ACC112 (cell line): Measurements from ENCODE around the gene ENPP4.

Experiments used
- H2AFZ ChIP-seq: fragments of 200-600 bp; sonication (generic); one replicate; pipeline ENCODE4 v1.6.0; 2017; ENCODE audit warnings: antibody characterized with exemption, low read length; ENCODE audit not compliant: unreplicated experiment
- H3K27ac ChIP-seq: fragments of 200-600 bp; sonication (generic); 2 replicates; pipeline ENCODE4 v1.5.1; 2014; ENCODE audit warnings: low read depth, mild to moderate bottlenecking, antibody characterized with exemption, low read length, moderate library complexity
- H3K27me3 ChIP-seq: fragments of 200-600 bp; sonication (generic); 2 replicates; pipeline ENCODE4 v1.6.1; 2014; ENCODE audit warnings: mild to moderate bottlenecking, antibody characterized with exemption, low read length, moderate library complexity, mixed read lengths; ENCODE audit not compliant: insufficient read depth
- H3K36me3 ChIP-seq: fragments of 200-600 bp; sonication (generic); 2 replicates; pipeline ENCODE4 v1.6.1; 2016; ENCODE audit warnings: mild to moderate bottlenecking, antibody characterized with exemption, low read length, moderate library complexity, mixed read lengths; ENCODE audit not compliant: insufficient read depth
- H3K4me1 ChIP-seq: fragments of 200-600 bp; sonication (generic); one replicate; pipeline ENCODE4 v1.6.1; 2016; ENCODE audit warnings: low read length, mixed read lengths; ENCODE audit not compliant: insufficient read depth, unreplicated experiment, control insufficient read depth
- H3K4me3 ChIP-seq: fragments of 200-600 bp; sonication (generic); 2 replicates; pipeline ENCODE4 v1.5.1; 2014; ENCODE audit warnings: mild to moderate bottlenecking, low read depth, low read length
- H3K79me2 ChIP-seq: fragments of 200-600 bp; sonication (generic); one replicate; pipeline ENCODE4 v1.6.0; 2016; ENCODE audit warnings: low read length; ENCODE audit not compliant: control insufficient read depth, unreplicated experiment, insufficient read depth

ENPP4 gene

DNA sequence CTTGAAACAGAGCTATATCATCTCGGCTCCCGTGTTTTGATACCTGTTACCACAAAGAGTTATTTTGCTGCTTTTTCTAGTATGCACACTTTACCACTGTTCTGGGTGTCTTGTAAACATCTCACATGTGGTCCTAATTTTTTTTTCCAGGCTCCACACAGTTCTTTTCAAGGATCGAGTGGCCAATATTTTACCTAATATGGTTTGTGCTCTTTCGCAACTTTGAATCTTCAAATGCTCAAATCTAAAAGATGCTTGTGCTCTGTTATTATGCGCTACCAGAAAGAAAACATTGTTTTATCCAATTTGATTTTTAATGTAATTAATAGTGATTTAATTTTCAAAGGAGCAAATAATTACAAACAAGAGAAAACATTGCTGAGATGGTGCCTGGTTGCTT, 30.3 kb downstream of the ENPP4 start:
- Histone ChIP-seq H3K36me3 (no peaks in the 10 kb centered on the region), H3K4me1 (no peaks in the 10 kb centered on the region), H3K27me3 (peaks cover 17% of the 10 kb centered on the region; the same call in 1 of the 2 replicates), H2AFZ (no peak overlapping the region), H3K4me3 (no peak overlapping the region), H3K27ac (no peak overlapping the region), H3K79me2 (no peaks in the 10 kb centered on the region)

DNA sequence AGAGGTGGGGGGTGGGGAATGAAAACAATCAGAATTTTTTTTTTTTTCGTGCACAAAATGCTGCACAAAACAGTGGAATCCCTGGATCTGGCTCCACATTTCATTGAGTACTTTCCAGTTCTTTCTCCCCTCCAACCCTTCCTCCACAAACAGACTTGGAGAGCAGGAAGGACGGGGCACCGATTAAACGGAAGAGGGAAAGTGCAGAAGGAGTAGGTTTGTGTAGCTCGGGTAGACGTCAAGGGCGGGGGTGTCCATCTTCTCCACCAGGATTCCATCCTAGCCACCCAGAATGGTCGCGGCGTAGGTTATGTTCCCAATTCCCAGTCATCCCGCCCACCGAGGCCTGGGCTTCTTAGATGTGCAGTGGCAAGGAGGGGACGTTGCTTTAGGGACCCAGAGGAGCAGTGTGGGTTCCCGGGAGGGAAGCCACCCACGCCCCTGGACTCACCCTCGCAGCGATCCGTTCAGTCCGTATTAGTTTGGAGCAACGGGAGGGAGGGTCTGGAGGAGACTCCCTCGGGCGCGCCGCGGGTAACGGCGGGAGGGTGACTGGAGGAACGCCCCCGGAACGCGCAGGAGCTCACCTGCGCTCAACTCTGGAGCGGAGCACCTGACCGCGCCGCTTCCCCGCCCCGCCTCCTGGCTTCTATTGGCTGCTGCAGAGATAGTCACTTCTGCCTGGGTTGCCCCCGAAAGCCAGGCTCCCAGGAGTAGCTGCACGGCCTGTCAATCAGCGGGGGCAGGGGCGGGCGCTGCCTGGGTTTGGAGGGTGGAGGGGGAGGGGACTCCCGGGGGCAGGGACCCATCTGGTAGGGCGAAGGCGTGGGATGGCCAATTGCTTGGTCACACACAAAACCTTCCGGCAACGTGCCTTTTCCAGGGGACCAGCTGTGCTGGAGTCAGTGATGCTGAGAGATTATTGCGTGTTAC, 40.8 kb downstream of the ENPP4 start, which contains the start of gene ENPP5:
Gene ENPP5 (minus strand): TSS at position 624 of the 933 bp plus-strand sequence. CDS start 2,718 bp downstream, outside the sequence.
- no peaks in the 10 kb centered on the region for H3K79me2 ChIP-seq
- H3K36me3 ChIP-seq: no peaks in the 10 kb centered on the region
- peaks cover 46% of the 10 kb centered on the region for H3K27me3 ChIP-seq
- H3K27ac ChIP-seq: no peak within 1 kb of the TSS
- peak within 1 kb of the TSS; percentile 77 for H3K4me3 ChIP-seq
- H2AFZ ChIP-seq: peak within 1 kb of the TSS; percentile 71
- no peaks in the 10 kb centered on the region for H3K4me1 ChIP-seq

DNA sequence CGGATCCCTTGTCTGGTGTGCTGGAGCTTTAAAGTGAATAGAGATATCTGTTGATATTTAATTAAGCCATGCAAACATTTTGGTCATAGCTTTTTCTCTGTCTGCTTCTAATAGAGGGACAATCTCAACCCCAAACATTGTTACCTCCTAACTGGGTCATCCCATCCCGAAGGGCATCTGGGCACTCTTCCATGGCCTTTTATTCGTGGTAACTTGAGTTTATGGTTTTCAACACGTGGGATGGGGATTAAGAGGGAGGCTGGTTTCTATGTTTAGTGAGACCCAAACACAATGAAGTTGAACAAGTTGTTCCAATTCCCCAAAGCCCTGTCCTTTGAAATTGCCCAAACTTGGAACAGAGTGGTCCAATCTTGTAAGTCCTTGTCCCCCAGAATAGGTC, 42.4 kb downstream of the ENPP4 start:
- Histone ChIP-seq H2AFZ (no peak overlapping the region), H3K4me1 (no peaks in the 10 kb centered on the region), H3K4me3 (no peak overlapping the region), H3K27ac (no peak overlapping the region), H3K36me3 (no peaks in the 10 kb centered on the region), H3K79me2 (no peaks in the 10 kb centered on the region), H3K27me3 (peaks cover 48% of the 10 kb centered on the region)

DNA sequence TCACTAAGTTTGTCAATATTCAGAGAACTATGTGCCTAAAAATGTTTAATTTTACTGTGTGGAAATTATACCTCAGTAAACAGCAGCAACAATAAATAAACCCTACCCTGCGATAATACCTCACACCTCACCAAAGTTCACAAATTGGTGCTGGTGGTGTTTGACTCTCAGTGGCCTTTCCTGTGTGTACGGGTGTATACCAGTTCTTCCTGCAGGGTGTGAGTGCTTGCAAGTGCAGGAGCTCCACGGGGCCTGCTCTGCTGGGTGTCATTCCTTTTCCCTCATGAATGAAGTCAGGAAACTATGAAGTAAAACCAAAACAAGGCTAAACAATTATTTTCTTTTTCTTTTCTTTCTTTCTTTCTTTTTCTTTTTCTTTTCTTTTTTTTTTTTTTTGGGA, 45.1 kb downstream of the ENPP4 start:
- H3K27me3 ChIP-seq: peaks cover 40% of the 10 kb centered on the region
- H3K36me3 ChIP-seq: no peaks in the 10 kb centered on the region
- no peaks in the 10 kb centered on the region for H3K79me2 ChIP-seq
- H3K4me3 ChIP-seq: no peak overlapping the region
- no peak overlapping the region for H3K27ac ChIP-seq
- H3K4me1 ChIP-seq: no peaks in the 10 kb centered on the region
- H2AFZ ChIP-seq: no peak overlapping the region

DNA sequence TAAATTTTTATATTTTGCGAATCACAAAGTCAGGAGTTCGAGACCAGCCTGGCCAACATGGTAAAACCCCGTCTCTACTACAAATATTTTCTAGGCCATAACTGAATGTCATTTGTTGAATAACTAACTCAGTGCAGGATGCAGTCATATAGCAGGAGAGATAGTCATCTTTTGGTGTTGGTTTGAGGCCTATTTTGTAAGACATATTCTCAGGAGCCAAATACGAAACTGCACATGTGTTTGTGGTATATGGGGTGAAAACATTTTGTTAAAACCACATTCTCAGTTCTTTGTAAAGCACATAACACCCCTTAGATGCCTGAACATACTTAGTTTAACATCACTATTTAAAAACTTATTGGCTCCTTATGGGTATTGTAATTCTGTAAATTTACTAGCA, 45.7 kb downstream of the ENPP4 start:
- H3K4me1 ChIP-seq: no peaks in the 10 kb centered on the region
- H3K27me3 ChIP-seq: peaks cover 40% of the 10 kb centered on the region
- no peaks in the 10 kb centered on the region for H3K36me3 ChIP-seq
- H3K27ac ChIP-seq: no peak overlapping the region
- no peak overlapping the region for H3K4me3 ChIP-seq
- H2AFZ ChIP-seq: no peak overlapping the region
- no peaks in the 10 kb centered on the region for H3K79me2 ChIP-seq

DNA sequence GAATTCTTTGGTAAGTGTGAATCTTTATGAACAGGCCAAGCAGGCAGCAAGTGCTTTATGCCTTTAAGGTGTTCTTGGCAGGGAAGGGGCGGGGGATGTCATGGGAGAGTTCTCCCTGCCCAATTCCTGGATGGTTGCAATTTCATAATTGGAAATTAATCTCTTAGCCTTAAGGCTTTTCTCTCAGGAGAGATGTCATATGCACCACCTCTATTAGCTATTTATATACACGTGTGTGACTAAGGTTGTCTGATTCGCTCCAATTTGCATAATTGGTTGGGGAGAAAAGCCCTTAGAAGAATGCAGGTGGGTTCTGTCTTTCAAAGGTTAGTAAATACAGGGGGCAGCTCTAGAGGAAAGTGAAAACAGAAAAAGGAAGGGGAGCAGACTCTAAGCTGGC, 46.2 kb downstream of the ENPP4 start:
- Histone ChIP-seq H2AFZ (no peak overlapping the region), H3K27ac (no peak overlapping the region), H3K4me3 (no peak overlapping the region), H3K4me1 (no peaks in the 10 kb centered on the region), H3K27me3 (peaks cover 37% of the 10 kb centered on the region), H3K36me3 (no peaks in the 10 kb centered on the region), H3K79me2 (no peaks in the 10 kb centered on the region)

DNA sequence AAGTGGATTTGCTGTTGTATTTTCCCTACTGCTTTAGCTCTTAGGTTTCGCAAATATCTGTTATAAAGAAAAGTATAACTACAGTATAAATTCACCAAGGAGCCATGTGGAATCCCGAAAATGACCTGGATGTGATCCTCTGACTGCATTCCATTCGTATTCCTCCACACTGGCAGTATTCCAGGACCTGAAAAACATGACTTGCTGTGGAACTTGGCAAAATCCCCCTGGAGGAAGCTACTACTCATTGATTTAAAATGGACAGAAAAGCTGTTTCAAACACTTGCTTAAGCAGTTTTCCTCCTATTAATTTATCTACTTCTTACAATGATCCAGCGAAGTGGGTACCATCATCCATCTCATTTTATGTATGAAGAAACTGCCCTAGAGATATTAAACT, 54.3 kb downstream of the ENPP4 start:
- H2AFZ ChIP-seq: no peak overlapping the region

DNA sequence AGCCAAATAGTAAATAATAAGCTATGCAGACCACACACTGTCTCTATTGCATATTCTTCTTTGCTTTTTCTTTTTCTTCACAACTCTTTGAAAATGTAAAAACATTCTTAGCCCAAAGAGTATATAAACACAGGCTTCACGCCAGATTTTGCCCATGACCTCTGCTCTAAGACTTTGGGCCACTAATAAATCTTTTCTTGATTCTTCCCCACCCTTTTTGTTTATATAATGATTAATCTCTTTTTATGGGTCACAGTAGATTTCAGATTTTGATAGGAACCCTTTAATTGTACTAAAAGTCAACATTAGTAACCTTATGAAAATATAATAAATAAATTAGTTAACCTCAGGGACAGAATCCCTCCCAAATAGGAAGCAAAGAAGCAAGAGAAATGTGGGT, 56.8 kb downstream of the ENPP4 start:
- Histone ChIP-seq H3K79me2 (no peaks in the 10 kb centered on the region), H2AFZ (no peak overlapping the region), H3K27me3 (no peaks in the 10 kb centered on the region), H3K4me1 (peaks cover 35% of the 10 kb centered on the region), H3K36me3 (no peaks in the 10 kb centered on the region), H3K4me3 (no peak overlapping the region), H3K27ac (no peak overlapping the region)

More for the DNA sequence above, 54.3 kb downstream of the ENPP4 start:
- H3K4me3 ChIP-seq: 0 out of 2 replicates have a peak overlapping the region, but pooled peaks have one; percentile 14
- no peaks in the 10 kb centered on the region for H3K36me3 ChIP-seq
- no peaks in the 10 kb centered on the region for H3K79me2 ChIP-seq
- H3K4me1 ChIP-seq: peaks cover 35% of the 10 kb centered on the region
- 0 out of 2 replicates have a peak, but pooled peaks cover 8% of the 10 kb centered on the region for H3K27me3 ChIP-seq
- H3K27ac ChIP-seq: peak overlapping the region; percentile 49

DNA sequence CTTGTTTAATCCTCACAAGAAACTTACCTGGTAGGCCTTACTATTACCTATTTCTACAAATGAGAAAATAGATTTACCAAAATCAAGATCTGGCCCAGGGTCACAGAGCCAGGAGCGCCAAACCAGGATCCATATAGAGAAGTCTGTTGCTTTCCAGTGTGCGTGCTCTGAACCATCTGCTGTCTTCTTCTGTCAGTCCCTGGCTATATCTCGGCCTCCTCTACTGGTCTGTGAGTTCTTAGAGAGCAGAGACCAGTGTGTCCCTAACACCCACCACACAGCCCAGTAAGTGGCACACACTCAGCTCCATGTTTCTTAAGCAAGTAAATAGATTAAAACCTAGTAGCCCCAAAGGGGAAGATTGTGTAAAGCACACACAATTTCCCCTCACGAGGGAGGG, 59.9 kb downstream of the ENPP4 start:
- Histone ChIP-seq H3K27ac (no peak overlapping the region), H3K27me3 (no peaks in the 10 kb centered on the region), H3K79me2 (no peaks in the 10 kb centered on the region), H3K4me3 (no peak overlapping the region), H3K4me1 (peaks cover 30% of the 10 kb centered on the region), H2AFZ (no peak overlapping the region), H3K36me3 (no peaks in the 10 kb centered on the region)

DNA sequence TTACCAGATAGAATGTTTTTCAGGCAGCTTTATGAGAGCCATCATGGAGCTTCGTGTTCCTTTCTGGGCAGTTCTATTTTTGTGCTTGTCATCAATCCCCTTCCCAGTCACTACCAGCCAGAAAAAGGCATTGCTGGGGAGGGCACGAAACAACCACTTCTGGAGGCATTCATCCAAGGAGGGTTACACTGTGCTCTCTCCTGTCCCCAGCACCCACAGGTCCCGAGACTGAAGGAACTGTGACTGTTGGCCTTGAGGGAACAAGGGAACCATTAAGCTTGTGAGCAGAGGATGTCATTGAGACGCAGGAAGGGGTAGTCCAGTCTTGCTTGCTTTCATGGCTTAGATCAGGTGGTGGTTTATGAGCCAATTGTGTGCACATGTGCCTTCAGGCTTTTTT, 61.1 kb downstream of the ENPP4 start:
- H2AFZ ChIP-seq: no peak overlapping the region
- peaks cover 18% of the 10 kb centered on the region for H3K4me1 ChIP-seq
- no peaks in the 10 kb centered on the region for H3K36me3 ChIP-seq
- no peak overlapping the region for H3K4me3 ChIP-seq
- H3K27me3 ChIP-seq: no peaks in the 10 kb centered on the region
- H3K79me2 ChIP-seq: no peaks in the 10 kb centered on the region
- H3K27ac ChIP-seq: no peak overlapping the region

DNA sequence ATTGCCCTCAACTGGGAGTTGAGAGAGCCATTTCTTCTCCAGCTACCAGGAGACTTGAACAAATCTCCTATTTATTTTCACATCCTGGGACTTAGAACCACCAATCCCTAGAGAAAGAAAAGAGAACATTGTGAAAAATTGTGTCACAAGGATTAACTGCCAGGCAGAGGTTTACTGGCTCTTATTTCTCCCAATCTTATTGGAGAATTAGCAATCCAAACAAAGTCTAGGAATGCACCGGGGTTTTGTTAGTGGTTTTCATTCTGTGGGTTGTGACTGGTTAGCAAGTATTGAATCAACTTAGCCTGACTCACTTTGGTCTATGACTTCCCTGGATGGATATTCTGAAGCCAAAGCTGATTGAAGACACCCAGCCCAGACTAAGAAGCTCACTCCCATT, 62.2 kb downstream of the ENPP4 start:
- H3K27ac ChIP-seq: peak overlapping the region; percentile 52
- no peaks in the 10 kb centered on the region for H3K27me3 ChIP-seq
- no peaks in the 10 kb centered on the region for H3K79me2 ChIP-seq
- H3K4me1 ChIP-seq: peaks cover 8% of the 10 kb centered on the region
- no peak overlapping the region for H3K4me3 ChIP-seq
- H3K36me3 ChIP-seq: no peaks in the 10 kb centered on the region
- H2AFZ ChIP-seq: no peak overlapping the region
